ENCODE results near the gene XYLT1.

Gene XYLT1

DNA sequence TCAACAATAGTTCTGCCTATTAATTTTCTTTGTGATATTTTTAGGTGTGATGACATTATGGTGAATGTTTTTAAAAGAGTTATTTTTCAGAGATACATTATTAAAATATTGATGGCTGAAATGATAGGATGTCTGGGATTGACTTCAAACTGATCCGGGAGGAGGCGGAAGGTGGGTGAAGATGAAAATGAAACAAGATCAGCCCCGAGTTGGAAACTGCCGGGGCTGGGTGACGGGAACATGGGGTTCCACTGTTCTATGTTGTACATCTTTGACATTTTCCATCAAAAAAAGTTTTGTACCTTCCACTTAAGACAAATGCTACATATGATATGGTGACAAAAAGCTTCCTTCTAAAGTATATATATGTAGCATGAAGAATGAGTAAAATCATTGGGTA lies 336.9 kb downstream of the XYLT1 start:
- TF ChIP-seq, protein P1, sequence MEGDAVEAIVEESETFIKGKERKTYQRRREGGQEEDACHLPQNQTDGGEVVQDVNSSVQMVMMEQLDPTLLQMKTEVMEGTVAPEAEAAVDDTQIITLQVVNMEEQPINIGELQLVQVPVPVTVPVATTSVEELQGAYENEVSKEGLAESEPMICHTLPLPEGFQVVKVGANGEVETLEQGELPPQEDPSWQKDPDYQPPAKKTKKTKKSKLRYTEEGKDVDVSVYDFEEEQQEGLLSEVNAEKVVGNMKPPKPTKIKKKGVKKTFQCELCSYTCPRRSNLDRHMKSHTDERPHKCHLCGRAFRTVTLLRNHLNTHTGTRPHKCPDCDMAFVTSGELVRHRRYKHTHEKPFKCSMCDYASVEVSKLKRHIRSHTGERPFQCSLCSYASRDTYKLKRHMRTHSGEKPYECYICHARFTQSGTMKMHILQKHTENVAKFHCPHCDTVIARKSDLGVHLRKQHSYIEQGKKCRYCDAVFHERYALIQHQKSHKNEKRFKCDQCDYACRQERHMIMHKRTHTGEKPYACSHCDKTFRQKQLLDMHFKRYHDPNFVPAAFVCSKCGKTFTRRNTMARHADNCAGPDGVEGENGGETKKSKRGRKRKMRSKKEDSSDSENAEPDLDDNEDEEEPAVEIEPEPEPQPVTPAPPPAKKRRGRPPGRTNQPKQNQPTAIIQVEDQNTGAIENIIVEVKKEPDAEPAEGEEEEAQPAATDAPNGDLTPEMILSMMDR (IDR thresholded peaks at IDR 0.05), result no peak

DNA sequence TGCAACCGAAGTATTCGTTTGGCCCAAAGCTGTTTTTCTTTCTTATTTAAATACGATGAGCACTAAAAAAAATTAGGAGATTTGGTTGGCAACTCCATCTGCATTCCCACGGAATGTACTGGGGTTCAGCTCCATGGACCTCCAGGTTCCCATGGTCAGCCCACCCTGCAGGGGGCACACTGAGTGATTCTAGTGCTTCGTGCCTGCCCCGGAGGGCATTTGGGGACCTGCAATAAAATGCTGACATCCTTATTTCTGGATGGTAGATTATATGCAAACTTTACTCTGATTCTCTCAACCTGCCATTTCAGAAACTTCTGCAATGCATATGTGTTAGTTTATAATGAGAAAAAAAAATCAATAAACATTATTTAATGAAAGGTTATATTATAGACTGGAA lies 339.4 kb downstream of the XYLT1 start:
- TF ChIP-seq, protein P1 (IDR thresholded peaks at IDR 0.05), result no peak

DNA sequence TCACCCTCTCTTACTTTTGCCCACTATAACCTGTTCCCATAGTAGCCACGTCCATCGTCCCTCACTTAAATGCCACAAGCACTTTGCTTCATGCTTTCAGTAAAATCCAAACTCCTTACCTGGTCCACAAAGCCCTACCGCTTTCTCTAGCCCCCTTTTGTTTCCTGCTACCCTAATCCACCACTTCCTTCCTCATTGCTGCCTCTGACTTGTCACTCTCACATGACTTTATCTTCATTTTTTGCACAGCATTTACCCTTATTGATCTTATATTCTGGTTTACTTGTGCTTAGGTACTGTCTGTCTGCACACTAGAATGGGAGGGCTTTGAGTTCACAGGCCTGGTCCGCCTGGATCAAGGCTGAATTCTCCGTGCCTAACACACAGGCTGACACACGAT lies 340.0 kb downstream of the XYLT1 start:
- TF ChIP-seq, protein P1 (IDR thresholded peaks at IDR 0.05), result no peak

DNA sequence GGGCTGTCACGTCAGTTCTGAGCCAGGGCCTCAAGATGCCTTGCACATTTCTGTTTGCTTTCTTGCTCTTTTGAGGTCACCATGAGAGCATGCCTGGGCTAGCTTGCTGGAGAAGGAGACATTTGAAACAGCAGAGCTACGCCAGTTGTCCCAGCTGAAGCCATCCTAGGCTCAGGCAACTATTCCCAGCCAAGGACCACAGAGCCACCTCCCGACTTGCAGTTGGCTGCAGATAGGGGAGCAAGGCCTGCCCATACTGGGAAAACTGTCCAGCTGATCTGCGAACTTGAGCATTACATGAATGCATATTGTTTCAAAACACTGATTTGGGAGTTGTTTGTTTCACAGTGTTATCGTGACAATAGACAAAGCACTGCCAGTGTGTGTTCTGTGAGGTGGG lies 340.8 kb downstream of the XYLT1 start:
- TF ChIP-seq, protein P1 (IDR thresholded peaks at IDR 0.05), result no peak

DNA sequence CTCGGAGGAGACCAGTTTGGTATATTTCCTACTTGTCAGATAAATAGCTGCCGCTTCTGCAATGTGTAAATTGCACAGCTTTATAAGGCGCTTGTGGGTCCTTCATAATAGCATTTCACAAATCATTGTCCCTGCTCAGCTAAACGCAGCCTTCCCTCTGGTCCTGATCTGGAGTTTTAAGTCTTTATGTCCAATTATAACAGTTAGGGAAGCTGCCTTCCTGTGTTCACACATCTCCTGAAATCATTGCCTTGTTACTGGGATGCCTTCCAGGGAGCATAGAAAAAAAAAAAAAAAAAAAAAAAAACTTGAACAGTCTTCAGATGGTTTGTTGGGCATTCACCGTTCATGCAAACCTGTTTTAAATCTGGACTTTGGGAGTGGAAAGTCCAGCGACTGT lies 342.0 kb downstream of the XYLT1 start:
- TF ChIP-seq, protein P1 (IDR thresholded peaks at IDR 0.05), result no peak

DNA sequence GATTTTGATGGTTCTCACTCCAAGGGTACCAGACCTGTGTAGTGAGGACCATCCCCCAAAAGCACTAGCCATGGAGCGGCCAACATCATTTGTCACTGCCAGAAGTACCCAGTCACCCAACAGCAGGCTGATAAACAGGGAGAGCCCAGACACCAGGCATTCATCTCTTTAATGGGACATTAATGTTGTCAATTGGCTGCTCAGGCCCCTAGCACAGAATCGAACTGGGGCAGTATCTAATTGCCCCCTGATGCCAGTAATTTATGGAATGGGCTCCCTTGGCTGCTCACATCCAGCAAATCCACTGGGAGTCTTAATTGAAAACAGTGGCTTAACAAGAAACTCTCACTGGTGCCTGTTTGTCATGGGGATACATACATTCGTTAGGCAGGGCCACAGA lies 344.6 kb downstream of the XYLT1 start:
- TF ChIP-seq, protein P1 (IDR thresholded peaks at IDR 0.05), result no peak

DNA sequence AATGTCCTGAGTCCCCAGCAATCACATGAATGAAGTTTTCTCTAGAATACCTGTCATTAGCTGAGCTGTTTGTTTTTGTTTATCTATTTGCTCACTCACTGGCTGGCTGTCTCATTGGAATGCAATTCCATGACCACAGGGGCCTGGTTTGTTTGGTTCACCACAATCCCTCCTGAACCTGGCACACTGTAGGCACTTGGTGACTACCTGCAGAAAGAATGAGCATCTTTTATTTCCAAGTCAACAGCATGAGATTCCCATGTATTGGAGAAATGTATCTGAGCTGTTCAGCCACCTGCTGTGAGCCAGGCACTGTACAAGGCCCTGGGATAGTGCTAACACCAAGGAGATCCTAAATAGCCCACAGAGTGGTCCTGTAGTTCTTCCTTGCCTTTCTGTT lies 345.1 kb downstream of the XYLT1 start:
- TF ChIP-seq, protein P1 (IDR thresholded peaks at IDR 0.05), result no peak

DNA sequence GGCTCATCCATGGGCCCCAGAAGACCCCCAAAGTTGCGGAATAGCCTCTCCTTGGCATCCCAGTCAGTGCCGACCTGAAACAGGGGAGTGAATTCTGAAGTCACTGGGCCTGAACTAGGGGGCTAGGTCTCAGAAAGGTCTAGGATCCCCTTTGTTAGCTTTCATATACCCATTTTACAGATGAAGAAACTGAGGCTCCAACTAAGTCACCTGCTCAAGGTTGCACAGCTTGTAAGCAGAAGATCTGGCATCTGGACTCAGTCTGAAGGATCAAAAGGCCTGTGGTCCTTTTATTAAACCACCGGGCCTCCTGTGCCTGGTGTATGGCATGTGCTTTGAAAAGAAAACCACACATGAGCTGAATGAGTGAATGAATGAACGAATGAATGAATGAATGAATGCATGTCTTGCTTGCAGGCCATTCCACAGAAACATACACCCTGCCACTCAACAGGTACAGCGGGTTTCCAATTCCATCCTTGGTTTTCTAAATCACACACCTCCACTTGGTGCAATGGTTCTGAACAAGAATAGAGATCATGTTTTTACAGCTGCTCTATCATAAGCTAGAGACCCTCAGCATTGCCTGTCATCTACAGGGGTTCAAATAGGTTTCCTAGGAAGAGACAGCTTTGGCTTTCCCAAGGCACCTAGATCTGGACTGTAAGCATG lies 352.7 kb downstream of the XYLT1 start:
- TF ChIP-seq, protein P1 (IDR thresholded peaks at IDR 0.05), result no peak
